ENCODE data around the gene DAAM1.

DNA sequence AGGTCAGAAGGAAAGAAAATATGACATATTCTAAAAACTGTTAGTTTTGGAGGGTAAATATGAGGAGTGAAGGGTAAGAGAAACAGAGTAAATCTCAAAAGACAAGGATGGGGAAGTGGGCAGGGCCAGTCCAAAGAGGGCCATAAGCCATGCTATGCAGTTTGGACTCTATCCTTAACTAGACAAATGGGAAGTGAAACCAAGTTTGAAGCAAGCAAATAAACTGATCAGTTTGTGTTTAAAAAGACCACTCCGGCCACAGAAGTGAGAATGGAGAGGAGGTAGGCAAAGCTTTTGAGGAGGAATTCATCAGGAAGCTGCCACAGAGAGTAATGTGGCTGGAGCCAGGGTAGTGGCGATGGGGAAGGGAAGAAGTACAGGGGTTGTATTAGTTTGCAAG, 37.5 kb upstream of the DAAM1 start:
- TF ChIP-seq, protein P1, sequence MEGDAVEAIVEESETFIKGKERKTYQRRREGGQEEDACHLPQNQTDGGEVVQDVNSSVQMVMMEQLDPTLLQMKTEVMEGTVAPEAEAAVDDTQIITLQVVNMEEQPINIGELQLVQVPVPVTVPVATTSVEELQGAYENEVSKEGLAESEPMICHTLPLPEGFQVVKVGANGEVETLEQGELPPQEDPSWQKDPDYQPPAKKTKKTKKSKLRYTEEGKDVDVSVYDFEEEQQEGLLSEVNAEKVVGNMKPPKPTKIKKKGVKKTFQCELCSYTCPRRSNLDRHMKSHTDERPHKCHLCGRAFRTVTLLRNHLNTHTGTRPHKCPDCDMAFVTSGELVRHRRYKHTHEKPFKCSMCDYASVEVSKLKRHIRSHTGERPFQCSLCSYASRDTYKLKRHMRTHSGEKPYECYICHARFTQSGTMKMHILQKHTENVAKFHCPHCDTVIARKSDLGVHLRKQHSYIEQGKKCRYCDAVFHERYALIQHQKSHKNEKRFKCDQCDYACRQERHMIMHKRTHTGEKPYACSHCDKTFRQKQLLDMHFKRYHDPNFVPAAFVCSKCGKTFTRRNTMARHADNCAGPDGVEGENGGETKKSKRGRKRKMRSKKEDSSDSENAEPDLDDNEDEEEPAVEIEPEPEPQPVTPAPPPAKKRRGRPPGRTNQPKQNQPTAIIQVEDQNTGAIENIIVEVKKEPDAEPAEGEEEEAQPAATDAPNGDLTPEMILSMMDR (IDR thresholded peaks at IDR 0.05): no peak
- TF ChIP-seq POLR2A (IDR thresholded peaks at IDR 0.05): no peak

All from breast epithelium (tissue), 3 donors.